Forelimb muscle (tissue), 1 donor: Measurements from ENCODE around the gene DIAPH3. TPM values are rescaled to one million over a fixed set of nuclear protein-coding genes. Genes with fewer than 3 reads are reported as not detected.

ENCODE experiments used
- DNase-seq: peaks from one replicate; pipeline ENCODE4 v3.0.0-alpha.2; 2013; ENCODE audit warnings: low read depth
- polyA plus RNA-seq: library from polyadenylated mRNA; unstranded; fragments of 120-200 nt; gene quantifications from one replicate; pipeline ENCODE4 v1.2.1, GENCODE V29; 2013; ENCODE audit not compliant: insufficient read length

The DIAPH3 gene
- polyA plus RNA-seq, 1 donor, result 6.5 TPM

DNA sequence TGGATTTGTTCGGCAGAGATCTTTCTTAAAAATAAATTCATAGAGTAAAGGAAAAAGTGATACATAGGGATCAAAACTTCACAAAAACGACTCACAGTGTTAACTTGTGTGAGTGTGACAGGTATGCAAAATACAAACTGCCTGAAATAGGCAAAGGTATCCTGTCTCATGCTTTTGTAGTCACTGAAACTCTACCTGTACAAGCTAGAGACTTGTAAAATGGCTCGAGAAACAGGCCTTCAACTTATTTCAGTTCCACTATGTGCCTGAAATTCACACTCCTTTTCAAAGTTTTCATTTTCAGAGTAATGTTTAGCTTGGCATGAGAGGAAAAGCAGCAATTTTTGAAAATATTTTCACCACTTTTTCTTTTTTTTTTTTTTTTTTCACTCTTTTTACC is 290.4 kb downstream of the DIAPH3 start:
- DNase-seq, result no peak

DNA sequence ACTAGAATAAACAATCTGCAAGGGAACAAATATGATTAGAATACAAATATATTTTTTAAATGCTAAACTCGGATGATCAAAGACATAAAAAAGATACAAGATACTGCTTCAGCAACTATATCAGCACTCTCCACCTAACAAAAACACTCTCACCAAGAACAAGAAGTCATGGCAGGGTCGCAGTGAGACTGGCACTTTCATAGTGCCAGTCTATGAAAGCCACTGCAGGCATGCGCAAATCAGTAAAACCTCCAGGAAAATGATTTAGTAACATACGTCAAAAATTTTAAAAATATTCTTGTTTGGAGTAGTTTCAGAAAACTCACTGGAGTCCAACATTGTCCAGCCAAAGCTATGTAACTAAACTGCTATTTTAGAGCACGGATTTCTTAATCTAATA is 295.9 kb downstream of the DIAPH3 start:
- DNase-seq, result no peak

DNA sequence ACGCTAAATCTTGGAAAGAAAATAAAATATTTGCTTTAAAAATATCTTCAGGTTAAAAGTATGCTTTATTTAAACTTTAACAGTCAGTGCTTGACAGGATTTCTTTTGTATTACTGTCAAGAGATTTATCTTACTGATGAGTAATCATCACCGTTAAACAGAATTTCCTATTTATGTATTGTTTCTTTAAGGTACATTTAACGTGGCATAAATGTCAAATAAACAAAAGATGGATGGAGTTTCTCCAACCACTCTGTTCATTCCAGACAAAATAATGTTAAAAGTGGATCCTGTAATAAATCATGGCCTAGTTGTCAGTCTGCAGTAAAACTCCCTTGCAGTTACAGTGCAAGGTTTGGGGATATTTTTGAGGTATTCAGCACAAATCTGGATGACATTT is 298.3 kb downstream of the DIAPH3 start:
- no peak for DNase-seq

GRCh38 chr13:59863621-59864020 is 300.1 kb downstream of the DIAPH3 start:
- DNase-seq, result no peak

DNA sequence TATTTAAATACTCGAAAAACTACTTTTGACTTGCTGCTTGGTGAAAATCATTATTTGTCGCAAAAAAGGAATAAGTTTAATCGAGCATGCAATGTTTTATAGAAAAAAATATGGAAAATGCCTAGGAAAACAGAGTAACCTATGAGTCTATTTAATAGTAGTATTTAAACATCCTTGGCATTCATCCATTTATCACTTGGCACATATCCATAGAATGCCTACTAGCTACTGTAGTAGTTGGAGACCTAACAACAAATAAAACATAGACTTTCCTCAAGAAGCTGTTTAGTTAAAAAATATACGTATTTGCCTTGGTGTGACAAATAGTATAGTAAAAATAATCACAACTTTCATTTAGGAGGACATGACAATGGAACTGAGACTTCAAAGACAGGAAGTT is 302.1 kb downstream of the DIAPH3 start:
- DNase-seq, result no peak

GRCh38 chr13:59856281-59856810 is 307.4 kb downstream of the DIAPH3 start:
- no peak for DNase-seq

- no peak for DNase-seq
Measured at GRCh38 chr13:59846845-59847620, 316.7 kb downstream of the DIAPH3 start.

DNA sequence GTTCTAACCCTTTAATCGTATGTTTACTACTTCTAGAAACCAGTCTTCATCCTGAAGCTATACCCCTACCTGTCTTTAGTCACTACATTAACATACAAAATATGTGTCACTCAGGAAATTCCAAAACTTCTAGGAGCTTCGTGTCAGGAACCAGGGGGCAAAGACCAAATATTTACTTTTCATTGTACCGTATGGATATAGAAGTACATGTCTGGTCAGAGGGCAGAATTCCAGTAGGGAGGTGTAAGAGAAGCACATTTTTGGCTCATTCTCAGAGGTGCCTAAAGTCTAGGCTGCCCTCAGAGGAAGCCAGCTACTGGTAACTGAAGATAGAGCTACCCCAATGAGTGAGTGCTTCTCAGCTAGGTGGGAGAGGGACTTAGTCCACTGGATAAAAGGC is 320.7 kb downstream of the DIAPH3 start:
- DNase-seq, result no peak

DNA sequence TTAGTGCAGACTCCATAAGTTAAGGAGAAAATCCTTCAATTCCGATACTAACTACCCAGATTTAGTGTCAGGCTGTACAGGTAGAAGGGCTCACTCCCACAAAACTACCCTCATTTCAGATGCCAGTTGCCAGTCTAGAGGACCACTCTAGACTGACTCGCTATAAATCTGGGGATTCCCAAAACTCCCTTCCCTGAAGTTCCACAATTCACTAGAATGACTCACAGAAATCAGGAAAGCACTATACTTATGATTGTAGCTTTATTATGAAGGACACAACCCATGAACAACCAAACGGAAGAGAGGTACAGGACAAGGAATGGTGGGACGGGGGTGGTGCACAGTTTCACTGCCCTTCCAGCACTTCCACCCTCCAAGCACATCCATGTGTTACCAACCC is 321.2 kb downstream of the DIAPH3 start:
- DNase-seq, result no peak

GRCh38 chr13:59839186-59839585 is 324.5 kb downstream of the DIAPH3 start:
- DNase-seq, result no peak

- no peak for DNase-seq
Measured at GRCh38 chr13:59837101-59837500, 326.6 kb downstream of the DIAPH3 start.

DNA sequence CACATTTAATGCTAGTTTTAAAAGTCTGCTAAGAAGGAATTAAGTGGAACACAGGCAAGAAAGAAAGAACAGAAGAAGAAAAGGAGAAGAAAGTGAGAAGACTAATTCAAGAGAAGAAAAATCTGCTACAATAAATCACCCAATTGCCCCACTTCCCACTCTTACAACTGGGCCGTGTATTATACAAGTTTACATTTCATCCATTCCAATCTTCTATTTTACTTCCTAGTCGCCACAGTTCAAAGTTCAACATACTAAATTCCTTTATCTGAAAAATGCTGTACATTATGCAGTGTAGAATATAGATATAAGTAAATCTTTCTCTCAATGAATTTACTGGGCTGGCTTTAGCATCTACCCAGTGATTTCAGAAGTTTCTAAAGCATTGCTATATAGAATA is 328.2 kb downstream of the DIAPH3 start:
- no peak for DNase-seq

- no peak for DNase-seq
Measured at GRCh38 chr13:59834801-59835200, 328.9 kb downstream of the DIAPH3 start.

GRCh38 chr13:59829690-59830089 is 334.0 kb downstream of the DIAPH3 start:
- no peak for DNase-seq

- no peak for DNase-seq
Measured at GRCh38 chr13:59823486-59823885, 340.2 kb downstream of the DIAPH3 start.

GRCh38 chr13:59809564-59809963 is 354.2 kb downstream of the DIAPH3 start:
- DNase-seq, result no peak

- no peak for DNase-seq
Measured at GRCh38 chr13:59806801-59807200, 356.9 kb downstream of the DIAPH3 start.

- no peak for DNase-seq
Measured at GRCh38 chr13:59801107-59801880, 362.4 kb downstream of the DIAPH3 start.

GRCh38 chr13:59793107-59793506 is 370.6 kb downstream of the DIAPH3 start:
- no peak for DNase-seq

DNA sequence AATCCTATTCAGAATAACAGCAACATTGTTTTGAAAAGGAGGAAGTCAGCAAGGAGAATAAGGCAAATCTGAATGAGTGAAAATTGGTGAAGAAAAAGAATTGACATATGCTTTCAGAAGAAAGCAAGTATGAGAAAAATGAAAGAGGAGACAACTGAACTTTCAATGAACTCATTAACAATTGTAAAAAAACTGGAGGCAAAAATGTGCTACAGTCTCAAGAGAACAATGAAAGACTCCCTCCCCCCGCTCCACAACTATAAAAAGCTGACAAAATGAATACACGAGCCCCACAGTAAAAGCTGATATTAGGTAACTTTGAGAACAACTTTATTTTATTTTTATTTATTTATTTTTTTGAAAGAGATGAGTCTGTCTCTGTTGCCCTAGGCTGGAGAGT is 373.1 kb downstream of the DIAPH3 start:
- no peak for DNase-seq

DNA sequence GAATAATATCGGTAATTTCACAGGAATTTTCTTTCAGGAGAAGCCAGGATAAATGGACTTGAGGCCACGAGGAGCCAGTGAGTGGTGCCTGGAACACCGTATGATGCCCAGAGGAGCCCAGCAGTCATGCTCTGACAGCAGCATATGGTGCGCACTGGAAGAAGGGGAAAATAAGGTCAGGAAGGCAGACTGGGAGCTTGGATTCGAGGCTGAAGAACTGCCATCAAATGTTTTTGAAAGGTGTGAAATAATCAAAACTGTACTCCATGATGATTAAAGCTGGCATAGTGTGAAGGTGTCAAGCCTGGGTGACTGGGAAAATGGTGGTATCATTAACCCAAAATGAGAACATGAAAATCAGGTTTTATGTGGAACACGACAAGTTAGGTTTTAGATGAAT is 374.2 kb downstream of the DIAPH3 start:
- no peak for DNase-seq

DNA sequence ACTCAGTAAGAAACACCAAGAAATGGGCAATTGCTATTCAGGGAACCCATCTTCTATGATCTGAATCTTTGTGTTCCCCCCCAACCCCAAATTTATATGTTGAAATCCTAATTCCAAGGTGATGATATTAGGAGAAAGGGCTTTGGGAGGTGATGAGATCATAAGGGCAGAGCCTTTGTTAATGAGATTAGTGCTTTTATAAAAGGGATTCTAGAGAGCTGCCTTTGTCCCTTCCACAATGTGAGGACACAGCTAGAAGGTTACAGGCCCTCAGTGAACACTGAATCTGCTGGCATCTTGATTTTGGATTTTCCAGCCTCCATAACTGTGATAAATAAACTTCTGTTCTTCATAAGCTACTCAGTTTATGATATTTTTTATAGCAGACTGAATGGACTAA is 376.0 kb downstream of the DIAPH3 start:
- no peak for DNase-seq

GRCh38 chr13:59782696-59783095 is 381.0 kb downstream of the DIAPH3 start:
- no peak for DNase-seq
